Activated naive CD8-positive, alpha-beta T cell treated with anti-CD3 and anti-CD28 coated beads, Interleukin-2, amount 50 U/mL, for 16 hours (primary cell): ENCODE measurements around the gene RIGI.
"Not testable (repeated sequence)": the region's sequence is repeated elsewhere in the genome, so short reads cannot be mapped to it uniquely, and the experiment has no call there.

Experiments used
- DNase-seq: peaks from one replicate; pipeline ENCODE4 v3.0.0-alpha.2; 2020; ENCODE audit warnings: low read depth, low spot score

RIGI gene

DNA sequence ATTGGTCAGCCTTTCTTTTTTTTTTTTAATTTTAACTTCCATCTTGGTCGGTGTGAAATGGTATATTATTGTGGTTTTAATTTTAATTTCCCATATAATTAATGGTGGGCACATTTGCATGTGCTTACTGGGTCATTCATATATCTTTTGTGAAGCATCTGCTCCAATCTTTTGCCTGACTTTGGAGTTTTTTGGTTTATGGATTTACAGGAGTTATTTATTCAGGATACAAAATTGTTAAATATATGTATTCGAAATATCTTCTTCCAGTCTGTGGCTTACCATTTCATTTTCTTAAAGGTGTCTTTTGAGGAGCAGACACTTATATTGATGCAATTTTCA is 682 bp upstream of the RIGI start:
- no peak for DNase-seq

- no peak for DNase-seq
These were observed 326 bp downstream of the RIGI start for GRCh38 chr9:32525709-32526030.

GRCh38 chr9:32524892-32525708 is 896 bp downstream of the RIGI start:
- DNase-seq, result no peak

- not testable (repeated sequence) for DNase-seq
These were observed 1.5 kb downstream of the RIGI start for GRCh38 chr9:32524558-32524891.

DNA sequence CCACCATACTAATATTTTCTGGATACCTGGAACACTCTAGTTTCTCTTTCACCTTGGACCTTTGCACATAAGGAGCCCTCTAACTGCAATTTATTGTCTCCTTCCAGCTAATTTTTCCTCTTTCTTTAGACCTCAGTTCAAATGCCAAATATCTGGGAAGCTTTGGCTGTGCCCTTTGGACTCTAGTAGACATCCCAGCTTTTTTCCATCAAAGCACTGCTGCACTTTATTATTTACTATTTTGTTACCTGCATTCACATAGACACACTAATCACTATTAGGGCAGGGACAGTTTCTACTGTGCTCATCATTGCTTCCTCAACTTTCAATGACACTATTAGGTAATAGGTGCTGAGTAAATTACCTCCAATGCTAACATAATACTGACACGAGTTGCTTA is 2.1 kb downstream of the RIGI start:
- DNase-seq, result no peak

- DNase-seq, result no peak
These were observed 7.7 kb downstream of the RIGI start for GRCh38 chr9:32518276-32518675.

GRCh38 chr9:32516241-32516640 is 9.8 kb downstream of the RIGI start:
- no peak for DNase-seq

GRCh38 chr9:32508728-32509127 is 17.3 kb downstream of the RIGI start:
- no peak for DNase-seq

GRCh38 chr9:32503008-32503407 is 23.0 kb downstream of the RIGI start:
- DNase-seq, result no peak

- no peak for DNase-seq
These were observed 23.5 kb downstream of the RIGI start for GRCh38 chr9:32502464-32502863.

- DNase-seq, result no peak
These were observed 24.1 kb downstream of the RIGI start for GRCh38 chr9:32501868-32502267.

- no peak for DNase-seq
These were observed 25.2 kb downstream of the RIGI start for GRCh38 chr9:32500768-32501167.

DNA sequence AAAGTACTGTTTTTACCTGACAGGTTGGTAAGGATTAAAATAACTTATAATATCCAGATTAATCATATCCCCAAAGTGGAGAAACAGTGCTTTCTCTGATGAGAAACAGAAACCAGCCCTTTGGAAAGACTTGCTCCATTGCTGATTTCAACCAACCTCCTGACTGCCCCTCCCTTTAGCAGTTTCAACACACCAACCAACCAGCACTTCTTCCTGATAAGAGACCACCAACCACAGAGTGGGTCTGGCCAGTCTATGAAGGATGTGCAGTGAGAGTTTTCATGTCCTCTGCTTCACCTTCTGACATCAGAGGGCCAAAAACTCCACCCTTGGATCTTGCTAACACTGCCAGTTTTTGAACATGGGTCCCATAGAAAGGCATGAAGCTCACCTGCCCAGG is 28.1 kb downstream of the RIGI start:
- DNase-seq, result no peak

DNA sequence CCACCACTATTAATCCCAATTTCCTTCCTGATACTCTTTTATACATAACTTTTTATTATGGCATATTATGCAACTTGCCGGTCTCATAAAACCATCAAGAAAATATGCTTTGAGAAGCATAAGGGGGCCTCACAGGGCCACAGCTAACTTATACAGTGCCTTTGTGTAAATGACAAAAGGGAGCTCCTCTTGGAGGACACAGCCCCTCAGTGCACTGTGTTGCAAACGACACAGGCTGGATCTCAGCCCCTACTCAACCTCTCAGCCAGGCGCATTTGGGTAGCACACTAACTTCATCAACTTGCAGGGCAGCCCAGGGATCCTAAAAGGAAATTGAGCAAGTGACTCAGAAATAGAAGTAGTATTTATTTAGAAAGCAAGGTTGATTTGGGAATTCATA is 35.4 kb downstream of the RIGI start:
- DNase-seq, result no peak

GRCh38 chr9:32487981-32488380 is 38.0 kb downstream of the RIGI start:
- DNase-seq, result no peak

DNA sequence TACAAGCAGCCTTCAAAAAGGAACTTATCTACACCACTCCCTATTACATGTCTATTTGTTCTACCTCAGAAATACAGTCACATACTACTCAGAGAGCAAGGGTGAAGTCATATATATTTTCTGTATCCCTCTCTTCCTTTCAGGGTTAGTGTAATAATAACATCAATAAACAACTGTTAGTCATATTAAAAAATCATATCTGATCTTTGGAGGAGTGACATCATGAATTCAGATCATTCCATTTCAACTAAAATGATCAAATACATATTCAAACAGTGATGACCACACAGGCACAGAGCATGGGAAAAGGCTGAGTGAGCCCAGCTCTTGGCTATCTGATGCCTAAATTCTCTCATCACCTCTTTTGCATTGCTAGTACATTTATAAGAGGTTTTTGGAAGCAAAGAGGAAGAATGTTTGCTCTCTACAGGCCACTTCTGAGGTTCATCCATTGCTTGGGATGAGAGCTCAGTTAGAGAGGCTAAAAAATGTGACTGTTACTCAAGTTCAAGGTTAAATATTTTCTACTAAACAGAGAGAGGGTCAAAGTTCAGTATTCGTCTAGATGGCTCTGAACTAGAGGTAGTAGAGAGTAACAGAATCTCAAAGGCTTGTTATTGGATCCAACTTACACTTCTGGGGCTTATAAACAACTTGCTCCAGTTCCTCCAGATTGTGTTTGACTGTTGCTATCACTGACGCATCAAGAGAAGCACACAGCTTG is 39.0 kb downstream of the RIGI start:
- no peak for DNase-seq

DNA sequence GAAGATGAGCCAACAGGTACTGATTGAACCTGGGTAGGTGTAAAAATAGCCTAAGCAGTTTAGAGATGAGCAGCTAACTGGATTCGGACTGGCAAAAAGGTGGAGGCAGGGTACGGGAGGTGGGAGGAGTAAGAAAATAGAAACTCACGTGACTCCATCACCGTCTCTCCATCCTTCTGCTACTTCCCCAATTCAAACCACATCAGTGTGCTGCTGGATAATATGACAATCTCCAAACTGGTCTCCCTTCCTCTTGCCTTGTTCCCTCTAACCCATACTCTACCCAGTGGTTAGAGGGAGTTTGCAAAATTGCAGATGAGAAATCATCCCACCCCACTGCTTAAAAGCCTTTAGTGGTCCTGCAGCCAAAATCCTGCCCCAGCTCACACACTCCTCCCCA is 42.7 kb downstream of the RIGI start:
- DNase-seq, result no peak
